NCI-H510A treated with DMSO at 0.1 percent for 48 hours (cell line): ENCODE results near the gene ALDH3A1.

ENCODE experiments used
- DNase-seq: peaks from one replicate; lab custom pipeline; 2025; lab: John Stamatoyannopoulos, UW

Gene ALDH3A1

GRCh38 chr17:19741832-19742457, 6.2 kb downstream of the ALDH3A1 start:
- DNase-seq: no peak

GRCh38 chr17:19740933-19741332, 7.2 kb downstream of the ALDH3A1 start:
- DNase-seq: no peak

DNA sequence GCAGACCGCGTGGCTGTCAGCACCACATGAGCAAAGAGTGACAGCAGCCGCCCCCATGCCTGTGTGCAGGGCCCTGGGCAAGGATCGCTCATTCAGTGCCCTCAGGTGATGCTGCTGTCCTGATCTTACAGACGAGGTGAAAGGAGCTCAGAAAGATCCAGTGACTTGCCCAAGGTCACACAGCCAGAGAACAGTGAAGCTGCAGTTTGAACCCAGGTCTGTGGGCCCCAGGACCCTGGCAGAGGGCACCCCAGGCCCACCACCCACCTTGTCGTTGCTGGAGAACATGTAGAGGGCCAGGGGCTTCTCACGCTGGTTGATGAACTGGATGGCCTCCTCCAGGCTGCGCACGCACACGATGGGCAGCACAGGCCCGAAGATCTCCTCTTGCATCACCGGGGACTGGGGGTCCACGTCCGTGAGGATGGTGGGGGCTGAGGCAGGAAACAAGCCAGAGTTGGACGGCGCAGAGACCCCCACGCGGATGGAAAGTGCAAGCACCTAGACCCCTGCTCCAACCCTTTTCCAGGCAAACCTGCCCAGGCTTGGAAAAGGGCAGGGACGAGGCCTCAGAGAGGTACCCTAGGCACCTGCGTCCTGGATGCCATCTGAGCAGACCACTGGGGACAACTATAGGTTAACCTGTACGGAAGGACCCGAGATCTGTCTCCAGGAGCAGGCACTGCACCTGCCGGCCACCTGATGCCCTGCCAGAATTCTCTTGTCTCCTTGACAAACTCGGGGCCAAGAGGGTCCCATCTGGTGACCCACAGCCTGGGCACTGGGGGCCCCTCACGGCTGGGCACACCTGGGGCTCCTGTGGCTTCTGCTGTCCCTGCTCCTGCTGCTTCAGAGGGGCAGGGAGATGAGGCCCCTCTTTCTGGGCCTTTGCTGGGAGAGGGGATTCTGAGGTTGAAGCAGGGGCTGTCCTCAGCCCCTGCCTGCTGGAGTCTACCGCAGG, 8.6 kb downstream of the ALDH3A1 start:
- no peak for DNase-seq

GRCh38 chr17:19738757-19739156, 9.3 kb downstream of the ALDH3A1 start:
- DNase-seq: no peak

DNA sequence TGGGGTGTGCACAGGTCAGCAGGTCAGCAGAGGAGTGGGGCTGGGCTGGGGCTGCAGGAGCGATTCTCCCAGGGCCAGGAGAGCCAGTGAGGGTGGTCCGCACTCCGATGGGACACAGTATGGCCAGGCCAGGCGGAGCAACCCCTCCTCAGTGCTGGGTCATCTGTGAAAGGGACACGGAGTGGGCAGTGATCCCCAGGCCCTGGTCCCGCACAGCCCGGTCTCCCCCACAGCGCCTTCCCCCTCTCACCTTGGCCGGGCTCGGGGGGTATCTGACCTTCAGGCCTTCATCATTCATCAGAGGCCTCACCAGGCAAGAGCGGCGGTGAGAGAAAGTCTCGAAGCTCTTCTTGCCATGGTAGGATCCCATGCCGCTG, 10.0 kb downstream of the ALDH3A1 start:
- no peak for DNase-seq

- DNase-seq: no peak
Measured at GRCh38 chr17:19737305-19738072, 10.6 kb downstream of the ALDH3A1 start.

GRCh38 chr17:19736071-19736470, 12.0 kb downstream of the ALDH3A1 start:
- no peak for DNase-seq

GRCh38 chr17:19733953-19734526, 14.1 kb downstream of the ALDH3A1 start:
- no peak for DNase-seq

DNA sequence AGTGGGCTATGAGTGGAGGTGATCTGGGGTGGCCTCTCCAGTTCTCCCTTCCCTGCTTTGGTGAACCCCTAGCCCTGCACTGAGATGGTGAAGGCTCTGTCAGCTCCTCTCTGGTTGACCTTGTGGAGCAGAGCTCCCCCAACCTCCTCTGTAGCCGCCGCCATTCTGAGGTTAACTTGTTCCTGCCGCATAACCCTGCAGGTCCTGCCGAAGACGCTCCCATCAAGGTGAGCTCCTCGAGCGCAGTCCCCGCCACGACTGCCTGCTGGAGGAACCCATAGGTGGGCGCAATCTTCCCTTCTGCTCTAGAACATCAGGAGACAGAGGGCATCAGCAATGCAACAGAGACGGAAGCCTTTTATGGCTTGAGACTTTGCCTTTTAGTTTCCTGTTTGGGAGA, 16.5 kb downstream of the ALDH3A1 start:
- DNase-seq: no peak

DNA sequence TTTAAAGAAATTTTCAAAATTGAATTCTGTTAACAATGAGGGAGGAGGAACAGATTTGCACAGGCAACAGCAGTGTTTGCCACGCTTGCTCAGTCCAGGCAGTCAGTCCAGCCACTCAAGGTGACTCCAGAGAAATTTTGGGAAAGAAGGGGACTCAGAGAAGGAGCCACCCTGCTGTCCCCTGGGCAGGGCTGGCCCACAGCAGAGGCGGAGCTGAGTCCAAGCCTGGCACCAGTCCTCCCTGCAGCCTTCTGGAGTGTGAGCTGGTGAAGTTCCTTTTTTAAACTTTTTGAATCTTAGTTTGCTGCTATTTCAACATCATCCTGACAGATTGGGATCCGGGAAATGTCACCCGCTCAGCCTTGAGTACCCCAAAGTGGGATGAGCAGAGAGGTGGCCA, 17.3 kb downstream of the ALDH3A1 start:
- DNase-seq: no peak

- no peak for DNase-seq
Measured at GRCh38 chr17:19729900-19730299, 18.2 kb downstream of the ALDH3A1 start.

DNA sequence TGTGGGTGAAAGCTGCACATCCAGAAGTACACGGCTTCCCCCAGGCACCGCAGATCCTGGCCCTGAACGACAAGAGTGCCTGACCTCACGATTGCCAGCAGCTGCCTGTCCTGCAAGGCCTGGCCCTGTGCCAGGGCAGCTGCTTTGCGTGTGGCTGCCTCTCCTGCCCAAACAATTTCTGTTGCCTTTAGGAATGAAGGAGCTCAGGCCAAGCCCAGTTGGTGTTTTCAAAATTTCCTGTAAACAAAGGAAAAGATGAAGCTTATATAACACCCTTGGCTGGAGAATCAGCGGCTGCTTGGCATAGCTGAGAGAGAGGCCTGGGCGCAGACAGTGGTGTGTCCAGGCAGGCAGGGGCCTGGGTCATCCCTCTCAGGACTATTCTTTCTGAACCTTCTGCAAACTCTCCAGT, 20.0 kb downstream of the ALDH3A1 start:
- DNase-seq: peak; percentile 98

DNA sequence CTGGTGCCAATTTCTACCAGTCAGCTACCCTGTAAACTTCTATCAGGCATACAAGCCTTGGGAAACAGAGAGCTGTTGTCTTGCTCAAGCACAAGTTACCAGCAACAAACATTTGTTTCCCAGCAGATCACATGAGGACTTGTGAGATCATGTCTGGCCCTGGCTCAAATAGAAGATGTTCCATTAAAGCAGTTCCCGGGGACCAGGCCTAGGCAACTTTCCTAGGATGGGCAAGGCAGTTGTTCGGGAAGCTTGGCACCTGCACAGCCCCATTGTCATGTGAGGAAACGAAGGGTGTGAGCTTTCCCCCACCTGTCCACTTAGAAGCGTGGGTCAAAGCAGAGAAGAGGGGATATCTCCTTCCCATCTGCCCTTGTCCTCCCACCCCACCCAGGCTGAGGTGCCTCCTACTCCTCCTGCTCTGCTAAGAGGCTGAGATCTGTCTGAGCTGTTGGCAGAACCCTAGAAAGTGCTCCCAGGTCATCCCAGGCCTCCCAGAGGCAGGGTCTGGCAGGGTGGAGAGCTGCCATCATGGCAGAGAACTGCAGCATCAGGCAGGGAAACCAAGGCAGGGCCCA, 20.5 kb downstream of the ALDH3A1 start:
- peak; percentile 65 for DNase-seq

GRCh38 chr17:19726631-19727376, 21.3 kb downstream of the ALDH3A1 start:
- peak; percentile 42 for DNase-seq

GRCh38 chr17:19725486-19725885, 22.6 kb downstream of the ALDH3A1 start:
- no peak for DNase-seq

DNA sequence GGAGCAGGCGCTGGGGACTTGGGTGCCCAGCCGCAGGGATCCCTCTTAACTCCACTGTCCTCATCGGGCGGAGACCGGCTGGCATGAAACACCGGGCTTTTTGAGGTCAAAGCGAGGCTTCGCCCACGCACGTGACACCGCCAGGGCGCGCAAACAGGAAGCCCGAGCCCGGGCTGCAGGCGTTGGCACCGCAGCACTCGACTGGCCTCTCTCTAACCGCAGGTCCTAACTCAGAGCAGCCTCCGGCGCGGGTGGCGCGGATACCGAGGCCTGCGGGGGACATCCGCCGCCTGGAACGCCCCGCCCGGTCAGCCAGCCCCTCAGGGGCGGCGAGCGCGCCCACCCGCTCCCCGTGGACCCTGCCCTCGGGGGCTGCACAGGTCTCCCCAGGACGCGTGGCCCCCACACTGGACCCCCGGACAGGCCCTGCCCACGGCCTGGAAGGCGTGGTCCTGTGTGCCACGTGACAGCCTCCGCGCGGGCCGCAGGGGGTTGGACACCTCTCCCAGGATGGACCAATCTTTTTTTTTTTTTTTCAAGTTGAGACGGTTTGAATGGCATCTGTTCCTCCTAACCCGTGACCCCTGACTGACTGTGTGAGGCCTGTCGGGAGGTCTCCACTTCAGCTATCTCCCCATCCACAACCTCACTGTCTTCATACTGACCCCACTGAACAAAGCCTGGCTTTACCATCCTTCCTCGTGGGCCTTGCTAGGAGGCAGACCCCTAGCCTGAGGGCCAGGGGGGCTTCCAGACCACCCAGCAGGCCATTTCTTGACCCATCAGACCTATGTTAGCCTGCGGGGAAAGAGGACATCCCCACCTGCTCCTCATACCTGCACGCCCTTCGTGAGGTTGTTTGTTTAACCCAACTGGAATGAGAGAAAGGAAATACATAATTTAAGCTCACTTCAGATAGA, 23.3 kb downstream of the ALDH3A1 start:
- no peak for DNase-seq

GRCh38 chr17:19723964-19724363, 24.1 kb downstream of the ALDH3A1 start:
- DNase-seq: no peak

DNA sequence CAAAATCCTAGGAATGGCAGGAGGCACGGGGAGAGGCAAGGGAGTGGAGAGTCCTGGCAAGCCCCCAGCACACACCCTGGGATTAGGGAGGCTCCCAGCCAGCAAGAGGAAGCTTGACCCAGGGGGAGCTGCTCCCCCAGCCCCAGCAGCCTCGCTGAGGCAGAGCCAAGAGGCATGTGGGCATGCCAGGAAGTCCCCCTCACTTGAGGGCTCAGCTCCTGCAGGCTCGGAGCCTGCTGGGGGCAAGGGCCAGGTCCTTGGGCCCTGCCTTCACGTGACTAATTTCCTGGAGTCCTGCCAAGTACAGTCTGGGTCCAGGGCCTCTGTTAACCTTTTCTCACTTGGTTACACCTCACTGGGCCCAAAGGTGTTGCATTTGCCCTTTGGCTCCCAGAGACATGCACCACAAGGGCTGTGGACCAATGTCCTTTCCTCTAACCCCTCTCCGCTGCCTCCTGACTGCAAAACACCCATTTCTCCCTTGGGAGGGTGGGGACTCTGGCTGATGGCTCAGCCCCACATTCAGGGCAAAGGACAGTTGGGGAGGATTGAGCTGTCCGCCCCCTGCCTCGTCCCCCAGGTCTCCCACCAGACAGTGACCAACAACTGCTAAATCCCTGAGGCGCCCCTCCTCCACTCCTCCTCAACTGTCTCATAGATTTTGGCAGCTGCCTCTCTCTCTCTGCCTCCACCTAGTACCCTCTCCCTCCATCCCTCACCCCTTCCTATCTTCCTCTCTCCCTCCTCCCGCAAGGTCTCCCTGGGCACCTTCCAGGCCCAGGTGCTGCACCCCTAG, 27.3 kb downstream of the ALDH3A1 start:
- DNase-seq: peak; percentile 87

- DNase-seq: no peak
Measured at GRCh38 chr17:19720210-19720475, 28.0 kb downstream of the ALDH3A1 start.
